ENCODE results near the gene MLLT3.

Gene MLLT3

GRCh38 chr9:20509466-20509865 is 112.8 kb downstream of the MLLT3 start:
- no peaks in the 10 kb centered on the region for H3K9me3 ChIP-seq (ENCODE audit: severe bottlenecking)
- TF ChIP-seq CTCF (IDR thresholded peaks at IDR 0.05; ENCODE audit: poor library complexity, severe bottlenecking) = no peak
- no peak overlapping the region for H3K27ac ChIP-seq (ENCODE audit: poor library complexity, severe bottlenecking)
- H3K4me3 ChIP-seq (ENCODE audit: severe bottlenecking) = no peak overlapping the region
- peaks cover 8% of the 10 kb centered on the region for H3K4me1 ChIP-seq (ENCODE audit: insufficient read depth, poor library complexity, severe bottlenecking)
- H3K27me3 ChIP-seq (ENCODE audit: insufficient read depth, poor library complexity, severe bottlenecking) = no peaks in the 10 kb centered on the region
- no peaks in the 10 kb centered on the region for H3K36me3 ChIP-seq (ENCODE audit: low read depth)
- no peak for ATAC-seq (ENCODE audit: low read depth)
- DNase-seq (ENCODE audit: low spot score) = no peak

DNA sequence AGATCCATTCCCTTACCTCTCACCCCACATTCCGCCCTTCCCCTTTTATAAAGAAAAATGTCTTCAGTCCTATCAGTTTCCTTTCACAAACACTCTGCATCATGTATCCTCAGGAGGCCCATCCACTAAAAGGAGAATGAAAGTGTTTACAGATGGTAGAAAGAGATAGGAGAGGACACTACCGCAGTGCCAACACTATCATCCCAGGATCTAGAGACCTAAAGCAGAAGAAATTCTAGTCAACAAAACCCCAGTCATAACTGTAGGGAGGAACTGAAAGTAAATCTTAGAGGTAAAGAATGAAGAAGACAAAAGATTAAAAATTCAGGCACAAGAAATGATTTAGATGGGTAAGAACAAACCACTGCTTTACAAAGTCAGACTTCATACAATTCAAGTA is 114.1 kb downstream of the MLLT3 start:
- ATAC-seq (ENCODE audit: low read depth) (no peak), DNase-seq (ENCODE audit: low spot score) (no peak)
- Histone ChIP-seq H3K4me3 (ENCODE audit: severe bottlenecking) (no peak overlapping the region), H3K36me3 (ENCODE audit: low read depth) (no peaks in the 10 kb centered on the region), H3K4me1 (ENCODE audit: insufficient read depth, poor library complexity, severe bottlenecking) (peaks cover 8% of the 10 kb centered on the region), H3K9me3 (ENCODE audit: severe bottlenecking) (no peaks in the 10 kb centered on the region), H3K27me3 (ENCODE audit: insufficient read depth, poor library complexity, severe bottlenecking) (no peaks in the 10 kb centered on the region), H3K27ac (ENCODE audit: poor library complexity, severe bottlenecking) (no peak overlapping the region)
- TF ChIP-seq CTCF (IDR thresholded peaks at IDR 0.05; ENCODE audit: poor library complexity, severe bottlenecking) = no peak

GRCh38 chr9:20507431-20507830 is 114.9 kb downstream of the MLLT3 start:
- H3K4me3 ChIP-seq (ENCODE audit: severe bottlenecking) = no peak overlapping the region
- ATAC-seq (ENCODE audit: low read depth) (no peak), DNase-seq (ENCODE audit: low spot score) (no peak)
- H3K36me3 ChIP-seq (ENCODE audit: low read depth) = no peaks in the 10 kb centered on the region
- peaks cover 8% of the 10 kb centered on the region for H3K4me1 ChIP-seq (ENCODE audit: insufficient read depth, poor library complexity, severe bottlenecking)
- no peak overlapping the region for H3K27ac ChIP-seq (ENCODE audit: poor library complexity, severe bottlenecking)
- no peak for TF ChIP-seq CTCF (IDR thresholded peaks at IDR 0.05; ENCODE audit: poor library complexity, severe bottlenecking)
- no peaks in the 10 kb centered on the region for H3K27me3 ChIP-seq (ENCODE audit: insufficient read depth, poor library complexity, severe bottlenecking)
- no peaks in the 10 kb centered on the region for H3K9me3 ChIP-seq (ENCODE audit: severe bottlenecking)

DNA sequence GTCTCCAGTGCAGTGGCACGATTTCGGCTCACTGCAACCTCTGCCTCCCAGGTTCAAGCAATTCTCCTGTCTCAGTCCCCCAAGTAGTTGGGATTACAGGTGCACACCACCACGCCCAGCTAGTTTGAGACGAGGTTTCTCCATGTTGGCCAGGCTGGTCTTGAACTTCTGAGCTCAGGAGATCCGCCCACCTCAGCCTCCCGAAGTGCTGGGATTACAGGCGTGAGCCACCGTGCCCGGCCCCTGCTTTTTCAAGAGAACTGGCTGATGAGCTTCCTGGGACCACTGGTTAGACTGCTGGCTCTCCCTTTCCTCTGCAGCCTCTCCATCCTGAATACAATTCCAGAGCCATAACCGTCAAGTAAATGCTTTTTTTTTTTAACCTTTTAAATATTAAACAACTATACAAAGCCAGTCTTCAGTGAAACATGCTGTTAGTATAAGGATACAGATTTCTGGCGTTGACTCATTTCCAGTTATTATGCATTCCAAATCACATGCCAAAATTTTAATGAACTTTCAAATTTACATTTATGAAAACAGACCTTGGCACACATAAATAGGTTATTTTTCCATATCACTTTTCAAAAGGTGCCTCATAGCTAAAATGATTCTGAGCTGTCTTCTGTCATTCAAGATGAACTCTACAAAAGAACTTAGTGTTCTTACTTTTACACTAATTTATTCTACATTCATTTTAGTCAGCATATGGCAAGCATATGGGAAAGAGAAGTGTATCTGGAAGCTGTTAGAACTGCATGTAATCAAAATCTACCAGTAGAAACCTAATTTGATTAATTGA is 116.0 kb downstream of the MLLT3 start:
- Histone ChIP-seq H3K4me3 (ENCODE audit: severe bottlenecking) (no peak overlapping the region), H3K27me3 (ENCODE audit: insufficient read depth, poor library complexity, severe bottlenecking) (no peaks in the 10 kb centered on the region), H3K9me3 (ENCODE audit: severe bottlenecking) (no peaks in the 10 kb centered on the region), H3K27ac (ENCODE audit: poor library complexity, severe bottlenecking) (no peak overlapping the region), H3K4me1 (ENCODE audit: insufficient read depth, poor library complexity, severe bottlenecking) (peaks cover 8% of the 10 kb centered on the region), H3K36me3 (ENCODE audit: low read depth) (no peaks in the 10 kb centered on the region)
- DNase-seq (ENCODE audit: low spot score) (no peak), ATAC-seq (ENCODE audit: low read depth) (no peak)
- no peak for TF ChIP-seq CTCF (IDR thresholded peaks at IDR 0.05; ENCODE audit: poor library complexity, severe bottlenecking)

DNA sequence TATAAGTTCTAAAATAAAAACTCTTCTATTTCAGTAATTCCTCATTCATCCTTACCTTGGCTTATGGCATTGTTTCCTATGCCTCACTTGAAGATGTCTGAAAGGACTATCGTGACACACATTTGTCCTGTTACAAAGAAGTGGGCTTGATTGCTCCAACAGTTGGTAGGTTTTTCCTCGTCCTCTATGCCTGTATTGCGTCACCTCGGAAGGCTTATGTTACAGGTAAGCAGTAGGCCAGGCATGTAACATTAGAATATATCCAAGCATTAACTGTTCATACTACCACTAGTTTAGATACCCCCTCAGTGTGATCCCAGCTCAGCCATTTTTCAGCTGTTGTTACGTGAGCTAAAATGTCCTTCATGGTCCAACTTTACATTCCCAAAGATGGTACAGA is 116.7 kb downstream of the MLLT3 start:
- Histone ChIP-seq H3K4me3 (ENCODE audit: severe bottlenecking) (no peak overlapping the region), H3K27ac (ENCODE audit: poor library complexity, severe bottlenecking) (no peak overlapping the region), H3K27me3 (ENCODE audit: insufficient read depth, poor library complexity, severe bottlenecking) (no peaks in the 10 kb centered on the region), H3K9me3 (ENCODE audit: severe bottlenecking) (no peaks in the 10 kb centered on the region), H3K36me3 (ENCODE audit: low read depth) (no peaks in the 10 kb centered on the region), H3K4me1 (ENCODE audit: insufficient read depth, poor library complexity, severe bottlenecking) (peaks cover 8% of the 10 kb centered on the region)
- TF ChIP-seq CTCF (IDR thresholded peaks at IDR 0.05; ENCODE audit: poor library complexity, severe bottlenecking) = no peak
- ATAC-seq (ENCODE audit: low read depth) (no peak), DNase-seq (ENCODE audit: low spot score) (no peak)

Data from RWPE2 (cell line).